ENCODE measurements around the gene TIMM29. TPM values are rescaled to one million over a fixed set of nuclear protein-coding genes. Genes with fewer than 3 reads are reported as not detected.

TIMM29 gene
- total and polyA plus RNA-seq, 9 of the 15 experiments (the other 6 are each of a cell fraction or from before 2014, with no cell fraction given): 2.4 to 29.4 (median 16.3) TPM

- TF ChIP-seq FOXK1 (CRISPR knock-in tag; IDR thresholded peaks at IDR 0.05; ENCODE audit: borderline replicate concordance): no peak
- no peak for TF ChIP-seq PREB (CRISPR knock-in tag; IDR thresholded peaks at IDR 0.05)
- no peak for TF ChIP-seq SRSF1 (IDR thresholded peaks at IDR 0.05; ENCODE audit: low read depth, low read length)
- no peak for TF ChIP-seq KDM4B (IDR thresholded peaks at IDR 0.05; ENCODE audit: borderline replicate concordance in 2 of 2, low read depth in 1 of 2)
- no peak for TF ChIP-seq MEF2D (tag; conservative IDR thresholded peaks at IDR 0.05; ENCODE audit: low read depth)
- no peak for TF ChIP-seq PHF8 (IDR thresholded peaks at IDR 0.05; ENCODE audit: borderline replicate concordance, low read length)
- no peak for TF ChIP-seq SMARCE1 (IDR thresholded peaks at IDR 0.05)
- no peak for TF ChIP-seq PTTG1 (tag; IDR thresholded peaks at IDR 0.05; ENCODE audit: low read depth)
- TF ChIP-seq STAT5A (IDR thresholded peaks at IDR 0.05; ENCODE audit: borderline replicate concordance, low read length): no peak
- TF ChIP-seq SNIP1 (IDR thresholded peaks at IDR 0.05; ENCODE audit: low read depth): no peak
- intact Hi-C loops (cut with micrococcal nuclease): no loop called here
- H3K27ac ChIP-seq (ENCODE audit: extremely low read depth, low read depth, low read length): no peak overlapping the region
- BruUV-seq (replicated peaks): no TSS peak
- 0 out of 4 replicates have a peak overlapping the region, but pooled peaks of 1 of the 2 experiments have one; percentile 31 for H3K9ac ChIP-seq (ENCODE audit: insufficient read depth in 1 of 2, low read depth in 2 of 2, low read length in 2 of 2)
- H3K27me3 ChIP-seq (ENCODE audit: control insufficient read depth in 2 of 2, insufficient read depth in 2 of 2, low read length in 2 of 2): no peaks in the 10 kb centered on the region; a peak in 1 of 5 replicates
- H3K36me3 ChIP-seq (ENCODE audit: control insufficient read depth, insufficient read depth, low read length): peaks cover 16% of the 10 kb centered on the region; the same call in 1 of the 3 replicates
- DNase-seq (ENCODE audit: extremely low read depth in 1 of 4, low spot score in 3 of 4): no peak
- peaks cover 6% of the 10 kb centered on the region; the same call in 1 of the 2 replicates for H4K20me1 ChIP-seq (replicated peaks; ENCODE audit: control insufficient read depth, insufficient read depth, low read length)
- POLR2A ChIA-PET: interaction anchor here (0.7 to 2.2 kb wide), 6 partner anchors 9 to 112 kb away, joined by 3 to 11 read pairs (median 4); no protein-coding TSS in a partner anchor
- FAIRE-seq: no peak
- ATAC-seq: no peak
- H3K9me1 ChIP-seq (ENCODE audit: control insufficient read depth, insufficient read depth, low read length): peaks cover 6% of the 10 kb centered on the region
- CTCF ChIA-PET (ENCODE audit: low intra/inter-chr PET ratio): no interaction called here
- H3K79me2 ChIP-seq (ENCODE audit: control insufficient read depth, insufficient read depth, low read length): peaks cover 66% of the 10 kb centered on the region
- no peak overlapping the region for H3K4me3 ChIP-seq
- in situ Hi-C loops (cut with MboI): no loop called here
- H3K9me3 ChIP-seq (replicated peaks; ENCODE audit: control insufficient read depth, insufficient read depth, low read depth, low read length): no peaks in the 10 kb centered on the region
- 72% methylated on average over 10 of the region's 13 CpGs for WGBS (ENCODE audit: insufficient coverage, low coverage, missing lambda C conversion rate)
- H3K4me2 ChIP-seq (ENCODE audit: insufficient read depth, low read length): no peak overlapping the region
- peaks cover 11 to 52% of the 10 kb centered on the region in 2 experiments; a peak in 4 of 5 replicates for H3K4me1 ChIP-seq (replicated peaks in 1 of 2; ENCODE audit: control insufficient read depth in 2 of 2, insufficient read depth in 2 of 2, low read length in 2 of 2)
- H2AFZ ChIP-seq (ENCODE audit: low read depth, low read length): no peak overlapping the region
Measured at GRCh38 chr19:10888421-10888866, 40.2 kb upstream of the TIMM29 start.

Data from K562 (cell line).